Dorsolateral prefrontal cortex (tissue), 118 donors: Measurements from ENCODE around the gene LRRC10B. TPM values are rescaled to one million over a fixed set of nuclear protein-coding genes. Genes with fewer than 3 reads are reported as not detected.

Experiments
- microRNA-seq, 43 experiments: library from miRNA; unstranded; fragments of <30 nt; microRNA quantifications; one replicate each; pipeline ENCODE4 v1.2.0, GENCODE V29; 2022
- total RNA-seq, 120 experiments: library from RNA; stranded (reverse); gene quantifications; one replicate each; pipeline versions ENCODE4 v1.2.3 to v1.2.4, GENCODE V29; 2022

LRRC10B gene
- total RNA-seq, 120 experiments from 2014 or later: 1.3 to 19.6 (median 9.1) TPM

Small RNAs within 50 kb of the gene (microRNA-seq; reads per million reads assigned to microRNA genes)
- gene MIR4488: 0 to 1.2 (median 0) reads per million in 43 experiments

Other genes starting within 250 kb of the LRRC10B start
- 10 to 100 TPM in 35 of 120 experiments, 1 to 10 TPM in 85; 3.4 to 19.4 (median 8.3) TPM for gene VWCE, start 213.4 kb upstream of the LRRC10B start, total RNA-seq
- gene DDB1, start 175.6 kb upstream of the LRRC10B start, total RNA-seq: 100 to 1,000 TPM; 141 to 239 (median 198) TPM
- gene TKFC, start 175.5 kb upstream of the LRRC10B start, total RNA-seq: 10 to 100 TPM; 14.9 to 63.7 (median 32.2) TPM
- 10 to 100 TPM in 119 of 120 experiments, 1 to 10 TPM in 1; 7.2 to 29.3 (median 19.0) TPM for gene CYB561A3, start 146.9 kb upstream of the LRRC10B start, total RNA-seq
- gene TMEM138, start 146.4 kb upstream of the LRRC10B start, total RNA-seq: 10 to 100 TPM; 18.4 to 51.8 (median 31.7) TPM
- gene TMEM216, start 116.2 kb upstream of the LRRC10B start, total RNA-seq: 10 to 100 TPM in 68 of 120 experiments, 1 to 10 TPM in 52; 4.7 to 22.4 (median 10.3) TPM
- 100 to 1,000 TPM in 29 of 120 experiments, 10 to 100 TPM in 91; 73.7 to 125 (median 93.7) TPM for gene CPSF7, start 78.8 kb upstream of the LRRC10B start, total RNA-seq
- gene SDHAF2, start 78.6 kb upstream of the LRRC10B start, total RNA-seq: 10 to 100 TPM; 23.9 to 53.9 (median 37.5) TPM
- gene SYT7, start 72.3 kb downstream of the LRRC10B start, total RNA-seq: 100 to 1,000 TPM in 115 of 120 experiments, 10 to 100 TPM in 5; 52.2 to 249 (median 173) TPM
- 10 to 100 TPM; 12.9 to 58.9 (median 36.2) TPM for gene DAGLA, start 171.6 kb downstream of the LRRC10B start, total RNA-seq
- gene MYRF, start 243.9 kb downstream of the LRRC10B start, total RNA-seq: 100 to 1,000 TPM in 87 of 120 experiments, 10 to 100 TPM in 33; 23.0 to 708 (median 141) TPM